HK-2 (cell line): ENCODE data around the gene DUSP2.
A peak's percentile ranks its signal among the peaks of the same experiment; 100 is the strongest.

Experiments used
- DNase-seq: peaks from one replicate; pipeline ENCODE4 v3.0.0-alpha.2; 2018; ENCODE audit not compliant: unreplicated experiment

The DUSP2 gene

GRCh38 chr2:96131152-96131812 is 14.0 kb downstream of the DUSP2 start:
- no peak for DNase-seq

GRCh38 chr2:96130483-96130882 is 14.8 kb downstream of the DUSP2 start:
- no peak for DNase-seq

GRCh38 chr2:96129528-96130120 is 15.6 kb downstream of the DUSP2 start:
- DNase-seq, result no peak

GRCh38 chr2:96128456-96128855 is 16.8 kb downstream of the DUSP2 start:
- no peak for DNase-seq

- DNase-seq, result no peak
Observed at GRCh38 chr2:96124406-96125265, 20.6 kb downstream of the DUSP2 start.

- DNase-seq, result no peak
Observed at GRCh38 chr2:96123936-96124335, 21.3 kb downstream of the DUSP2 start.

GRCh38 chr2:96123290-96123689 is 21.9 kb downstream of the DUSP2 start:
- DNase-seq, result no peak

- DNase-seq, result no peak
Observed at GRCh38 chr2:96122391-96122790, 22.8 kb downstream of the DUSP2 start.

- DNase-seq, result no peak
Observed at GRCh38 chr2:96121414-96121813, 23.8 kb downstream of the DUSP2 start.

GRCh38 chr2:96120991-96121390 is 24.2 kb downstream of the DUSP2 start:
- no peak for DNase-seq

GRCh38 chr2:96120091-96120720 is 25.0 kb downstream of the DUSP2 start:
- no peak for DNase-seq

- no peak for DNase-seq
Observed at GRCh38 chr2:96119389-96119751, 25.9 kb downstream of the DUSP2 start.

GRCh38 chr2:96118698-96119388 is 26.4 kb downstream of the DUSP2 start:
- no peak for DNase-seq

- peak; percentile 22 for DNase-seq
Observed at GRCh38 chr2:96117701-96118588, 27.3 kb downstream of the DUSP2 start.

- DNase-seq, result peak; percentile 61
Observed at GRCh38 chr2:96116879-96117533, 28.2 kb downstream of the DUSP2 start.

- peak; percentile 59 for DNase-seq
Observed at GRCh38 chr2:96116424-96116878, 28.8 kb downstream of the DUSP2 start, which contains the start of gene ADRA2B. Gene ADRA2B, minus strand, starts transcription at chr2:96116571. Its CDS starts 422 bp downstream, at chr2:96116149.

- DNase-seq, result no peak
Observed at GRCh38 chr2:96115631-96116423, 29.4 kb downstream of the DUSP2 start.

GRCh38 chr2:96114903-96115581 is 30.2 kb downstream of the DUSP2 start:
- DNase-seq, result no peak

GRCh38 chr2:96114546-96114902 is 30.7 kb downstream of the DUSP2 start:
- DNase-seq, result no peak
